ENCODE measurements around the gene SIN3B.

The SIN3B gene

GRCh38 chr19:16824658-16825311 is 4.4 kb upstream of the SIN3B start:
- no peak for DNase-seq (ENCODE audit: low read depth in 2 of 2)

DNA sequence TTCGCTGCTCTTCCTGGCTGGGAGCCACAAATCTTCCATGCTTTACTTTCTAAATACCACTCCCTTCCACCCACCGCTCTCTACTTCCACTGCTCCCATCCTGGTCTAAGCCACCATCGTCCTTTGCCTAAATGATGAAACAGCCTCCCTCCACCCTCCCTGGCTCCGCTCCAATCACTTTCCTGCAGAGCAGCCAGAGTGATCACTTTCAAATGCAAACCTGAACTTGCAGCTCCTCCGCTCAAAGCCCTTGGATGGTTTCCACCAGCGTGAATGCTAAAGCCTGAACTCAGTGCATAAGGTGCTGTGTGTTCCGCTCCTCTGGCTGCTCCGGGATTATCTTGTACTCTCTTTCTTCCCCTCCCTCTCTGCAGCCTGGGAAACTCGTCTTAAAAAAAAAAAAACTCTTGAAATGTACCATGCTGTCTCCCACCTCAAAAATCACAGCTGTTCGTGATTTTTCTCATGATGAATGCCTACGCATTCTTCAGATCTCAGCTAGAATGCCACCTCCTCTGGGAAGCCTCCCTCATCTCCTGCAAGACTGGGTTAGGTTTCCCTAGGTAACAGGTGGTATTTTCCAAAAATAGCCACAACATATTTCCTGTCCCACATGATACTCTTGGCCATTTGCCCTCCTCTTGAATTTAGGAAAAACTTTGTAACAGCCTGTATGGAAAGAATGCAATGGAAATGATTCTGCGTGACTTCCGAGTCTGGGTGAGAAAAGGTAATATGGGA is 3.7 kb upstream of the SIN3B start:
- DNase-seq (ENCODE audit: low read depth in 2 of 2): no peak

GRCh38 chr19:16829822-16830289 is 658 bp downstream of the SIN3B start:
- DNase-seq (ENCODE audit: low read depth in 2 of 2): no peak

GRCh38 chr19:16830679-16831078 is 1.5 kb downstream of the SIN3B start:
- no peak for DNase-seq (ENCODE audit: low read depth in 2 of 2)

DNA sequence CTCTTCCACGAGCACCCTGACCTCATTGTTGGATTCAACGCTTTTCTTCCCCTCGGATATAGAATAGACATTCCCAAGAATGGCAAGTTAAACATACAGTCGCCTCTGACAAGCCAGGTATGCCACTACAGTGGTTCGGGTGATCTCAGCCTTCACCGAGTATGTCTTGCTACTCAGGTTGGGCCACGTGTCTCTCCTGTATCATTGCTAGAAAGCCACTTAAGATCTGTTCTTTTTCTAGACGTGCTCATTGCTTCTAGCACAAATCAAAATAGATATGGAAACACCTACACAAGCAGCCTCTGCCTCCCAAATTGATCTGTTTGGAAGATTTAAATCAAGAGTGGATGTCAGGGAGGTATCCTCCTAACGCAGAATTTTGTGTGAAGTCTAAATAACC is 2.3 kb downstream of the SIN3B start:
- no peak for DNase-seq (ENCODE audit: low read depth in 2 of 2)

- no peak for DNase-seq (ENCODE audit: low read depth in 2 of 2)
Measured at GRCh38 chr19:16834747-16835146, 5.5 kb downstream of the SIN3B start.

DNA sequence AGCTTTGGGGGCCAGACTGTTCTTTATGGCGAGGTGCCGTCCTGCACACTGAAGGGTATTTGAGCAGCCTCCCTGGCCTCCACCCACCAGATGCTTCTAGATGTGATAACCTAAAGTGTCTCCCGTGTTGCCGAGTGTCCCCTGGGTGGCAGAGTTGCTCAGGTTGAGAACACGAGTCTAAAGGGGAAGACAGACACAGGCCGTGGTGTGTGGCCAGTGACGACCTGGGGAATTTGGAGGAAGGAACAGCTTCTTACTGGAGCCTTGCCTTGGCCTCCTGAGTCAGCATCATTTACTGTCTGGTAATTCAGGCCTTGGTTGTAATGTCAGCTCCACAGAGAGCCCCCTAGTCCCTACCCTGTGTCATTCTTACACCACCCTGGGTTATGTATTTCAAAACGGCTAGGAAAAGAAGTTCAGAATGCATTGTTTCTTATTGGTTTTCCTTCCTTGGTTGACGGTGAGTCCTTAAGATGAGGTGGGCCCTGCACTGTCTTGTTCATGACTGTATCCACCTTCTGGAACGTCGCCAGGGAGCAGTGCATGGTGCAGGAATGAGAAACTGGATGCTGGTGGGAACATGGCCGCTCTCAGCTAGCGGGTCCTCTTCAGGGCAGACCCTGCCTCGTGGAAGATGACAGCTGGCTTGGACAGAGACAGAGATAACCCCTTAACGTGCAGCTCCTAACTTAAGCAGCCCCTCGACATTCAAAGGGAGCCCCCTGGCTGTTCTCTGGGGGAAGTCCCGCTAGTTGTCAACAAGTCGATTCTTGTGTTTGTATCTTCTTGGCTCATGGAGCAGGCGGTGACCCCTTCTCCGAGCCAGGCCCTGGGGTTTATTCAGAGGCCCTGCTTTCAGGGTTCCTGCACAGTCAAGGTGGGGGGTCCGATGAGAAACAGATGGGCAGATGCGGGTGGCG is 7.2 kb downstream of the SIN3B start:
- no peak for DNase-seq (ENCODE audit: low read depth in 2 of 2)

DNA sequence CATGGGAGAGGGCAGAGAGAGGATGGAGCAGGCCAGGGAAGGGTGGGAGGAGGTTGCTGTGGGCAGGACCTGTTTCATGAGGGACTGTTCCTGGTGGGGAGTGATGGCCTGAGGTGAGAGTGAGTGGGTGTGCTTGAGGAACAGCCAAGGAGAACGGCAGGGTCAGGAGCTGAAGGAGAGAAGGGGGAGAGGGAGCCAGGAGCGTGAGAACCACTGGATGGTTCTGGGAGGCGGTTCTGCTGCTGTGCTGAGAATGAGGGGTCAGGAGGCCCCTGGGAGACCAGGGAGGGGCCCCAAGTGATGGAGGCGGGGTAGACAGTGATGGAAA is 7.8 kb downstream of the SIN3B start:
- DNase-seq (ENCODE audit: low read depth in 2 of 2): no peak

DNA sequence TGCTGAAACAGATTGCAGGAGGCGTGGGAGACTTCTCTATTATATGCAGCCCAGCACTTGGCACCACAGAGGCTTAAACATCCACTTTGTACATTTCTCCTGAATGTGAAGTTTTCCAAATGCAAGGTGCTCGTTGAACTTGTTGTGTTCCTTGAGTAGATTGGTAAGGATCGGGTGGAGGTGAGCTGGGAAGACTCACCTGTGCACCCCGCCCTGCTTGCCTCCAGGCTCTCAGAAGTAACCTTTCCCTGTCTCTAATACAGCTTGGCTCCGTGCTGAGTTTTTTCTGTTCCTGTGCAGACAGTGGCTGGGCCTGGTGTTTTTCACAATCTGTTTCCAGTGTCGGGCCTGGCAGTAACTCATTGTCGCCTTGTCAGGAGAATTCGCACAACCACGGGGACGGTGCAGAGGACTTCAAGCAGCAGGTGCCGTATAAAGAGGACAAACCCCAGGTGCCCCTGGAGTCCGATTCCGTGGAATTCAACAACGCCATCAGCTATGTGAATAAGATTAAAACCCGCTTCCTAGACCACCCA is 12.3 kb downstream of the SIN3B start:
- no peak for DNase-seq (ENCODE audit: low read depth in 2 of 2)

DNA sequence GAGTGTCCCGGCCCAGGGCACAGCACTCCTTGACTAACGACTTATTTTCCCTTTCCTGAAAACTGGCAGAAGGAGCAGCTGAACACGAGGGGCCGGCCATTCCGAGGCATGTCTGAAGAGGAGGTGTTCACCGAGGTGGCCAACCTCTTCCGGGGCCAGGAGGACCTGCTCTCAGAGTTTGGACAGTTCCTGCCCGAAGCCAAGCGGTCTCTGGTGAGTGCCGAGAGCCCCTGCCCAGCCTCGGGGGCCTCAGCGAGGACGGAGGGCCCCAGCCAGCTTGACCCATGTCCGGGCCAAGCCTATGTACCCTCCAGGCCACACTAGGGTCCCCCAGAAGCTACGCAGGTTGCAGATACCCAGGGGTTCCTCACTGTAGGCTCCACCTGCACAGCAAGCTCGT is 17.7 kb downstream of the SIN3B start:
- no peak for DNase-seq (ENCODE audit: low read depth in 2 of 2)

DNA sequence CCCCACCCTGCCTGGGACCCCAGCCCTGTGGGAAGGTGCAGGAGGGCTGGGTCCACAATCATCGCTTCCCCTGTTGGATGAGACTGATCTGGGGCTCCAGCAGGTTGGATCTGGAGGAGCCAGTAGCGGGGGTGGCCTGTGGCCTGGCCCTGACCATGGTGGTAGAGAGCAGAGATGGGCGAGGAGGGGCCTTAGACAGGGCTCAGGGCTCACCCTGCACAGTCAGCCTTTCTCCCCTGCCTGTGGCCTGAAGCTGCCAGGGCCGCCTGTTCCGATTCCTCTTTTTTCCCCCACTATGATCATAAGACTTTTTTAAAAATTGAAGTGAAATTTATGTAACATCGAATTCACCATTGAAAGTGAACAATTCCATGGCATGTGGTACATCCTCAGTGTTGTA is 18.2 kb downstream of the SIN3B start:
- no peak for DNase-seq (ENCODE audit: low read depth in 2 of 2)

- DNase-seq (ENCODE audit: low read depth in 2 of 2): no peak
Measured at GRCh38 chr19:16849168-16849567, 20.0 kb downstream of the SIN3B start.

- DNase-seq (ENCODE audit: low read depth in 2 of 2): no peak
Measured at GRCh38 chr19:16850133-16850532, 20.9 kb downstream of the SIN3B start.

GRCh38 chr19:16851031-16851712 is 22.0 kb downstream of the SIN3B start:
- no peak for DNase-seq (ENCODE audit: low read depth in 2 of 2)

DNA sequence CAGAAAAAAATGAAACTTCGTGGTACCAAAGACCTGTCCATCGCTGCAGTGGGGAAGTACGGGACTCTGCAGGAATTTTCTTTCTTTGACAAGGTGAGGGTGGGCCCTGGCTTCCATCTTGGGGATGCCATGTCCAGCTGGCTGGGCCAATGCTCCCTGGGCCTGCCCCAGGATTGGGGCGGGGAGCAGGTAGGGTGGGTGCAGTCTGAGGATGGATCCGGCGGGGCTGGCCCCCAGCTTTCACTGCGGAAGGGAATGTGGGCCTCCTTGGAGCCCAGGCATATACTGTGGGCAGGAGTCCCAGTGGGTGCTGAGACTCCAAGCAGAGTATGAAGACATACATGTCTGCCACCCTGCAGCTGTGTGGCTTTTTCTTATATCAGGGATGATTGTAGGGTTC is 23.9 kb downstream of the SIN3B start:
- DNase-seq (ENCODE audit: low read depth in 2 of 2): no peak

DNA sequence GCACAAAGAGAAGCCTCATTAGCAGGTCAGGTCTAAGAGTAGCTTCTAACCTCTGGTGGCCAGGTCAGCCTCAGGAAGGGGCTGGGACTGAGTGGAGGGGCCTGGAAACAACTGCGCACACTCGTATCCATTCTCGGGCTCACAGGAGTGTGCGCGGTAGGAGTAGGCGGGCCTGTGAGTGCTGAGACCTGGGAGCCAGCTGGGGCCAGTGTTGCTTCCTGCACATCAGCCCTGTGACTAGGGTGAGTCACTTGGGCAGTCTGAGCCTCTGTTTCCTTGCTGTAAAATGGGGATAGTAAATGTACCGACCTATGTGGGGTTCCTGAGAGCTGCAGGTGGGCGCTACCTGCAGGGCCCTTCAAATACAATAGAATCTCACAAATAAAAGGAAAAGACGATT is 26.9 kb downstream of the SIN3B start:
- DNase-seq (ENCODE audit: low read depth in 2 of 2): no peak

DNA sequence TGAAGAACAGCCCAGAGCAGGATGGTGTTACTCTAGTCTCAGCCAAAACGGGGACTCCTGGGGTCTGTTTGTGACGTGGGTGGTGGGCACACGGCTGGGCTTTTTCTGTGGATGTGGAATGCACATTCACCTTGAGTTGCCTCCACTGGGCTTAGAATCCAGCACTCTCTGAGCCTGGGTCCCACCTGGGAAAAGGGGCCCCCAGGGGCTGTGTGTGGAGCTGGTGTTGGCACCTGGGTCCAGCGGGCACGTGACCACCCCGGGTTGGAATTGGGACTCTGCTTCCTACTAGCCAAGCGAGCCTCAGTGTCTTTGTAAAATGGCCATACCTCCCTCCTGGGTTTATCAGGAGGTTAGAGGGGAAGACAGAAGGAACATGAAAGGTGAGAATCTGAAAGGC is 30.4 kb downstream of the SIN3B start:
- DNase-seq (ENCODE audit: low read depth in 2 of 2): no peak

DNA sequence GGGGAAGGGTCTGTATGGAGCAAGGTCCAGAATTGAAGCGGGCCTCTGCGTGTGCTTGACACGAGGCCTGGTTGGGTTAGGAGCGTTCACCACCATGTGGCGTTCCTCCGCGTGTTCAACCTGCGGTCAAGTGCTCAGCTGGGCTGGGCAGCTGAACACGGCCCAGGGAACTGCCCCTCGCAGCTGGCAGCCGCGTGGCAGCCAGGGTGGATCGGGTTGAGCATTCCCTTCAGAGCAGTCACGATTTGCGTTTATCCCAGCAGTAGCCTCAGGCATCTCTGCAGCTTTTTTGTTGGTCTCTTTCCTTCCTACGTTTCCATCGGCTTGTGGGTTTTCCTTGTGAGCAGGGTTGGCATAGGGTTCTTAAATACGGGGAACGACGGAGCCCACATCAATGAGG is 30.9 kb downstream of the SIN3B start:
- no peak for DNase-seq (ENCODE audit: low read depth in 2 of 2)

DNA sequence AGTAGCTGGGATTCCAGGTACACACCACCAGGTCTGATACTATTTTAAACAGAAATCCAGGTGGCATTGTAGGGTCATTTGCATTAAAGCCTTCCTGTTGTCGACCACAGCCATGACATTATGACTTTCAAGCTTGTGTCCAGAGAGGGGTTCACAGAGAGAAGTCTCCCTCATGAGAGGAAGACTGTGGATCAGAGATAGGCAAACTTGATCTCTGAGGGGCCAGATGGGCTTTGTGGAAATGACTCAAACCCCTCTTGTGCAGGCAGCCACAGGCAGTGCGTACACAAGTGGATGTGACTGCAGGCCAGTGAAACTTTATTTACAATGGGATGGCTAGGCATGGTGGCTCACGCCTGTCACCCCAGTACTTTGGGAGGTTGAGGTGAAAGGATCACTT is 31.8 kb downstream of the SIN3B start:
- no peak for DNase-seq (ENCODE audit: low read depth in 2 of 2)

- no peak for DNase-seq (ENCODE audit: low read depth in 2 of 2)
Measured at GRCh38 chr19:16861834-16862233, 32.6 kb downstream of the SIN3B start.

- DNase-seq (ENCODE audit: low read depth in 2 of 2): no peak
Measured at GRCh38 chr19:16862826-16863415, 33.7 kb downstream of the SIN3B start.
